NOMO-1 treated with DMSO at 0.1 percent for 48 hours (cell line): ENCODE results near the gene CARD11.
A peak's percentile ranks its signal among the peaks of the same experiment; 100 is the strongest.

Experiments used
- DNase-seq: peaks from one replicate; lab custom pipeline; 2025; ENCODE audit not compliant: unreplicated experiment; lab: John Stamatoyannopoulos, UW

Gene CARD11

GRCh38 chr7:2983586-2983985, 60.1 kb downstream of the CARD11 start:
- DNase-seq: no peak

GRCh38 chr7:2982831-2983230, 60.8 kb downstream of the CARD11 start:
- DNase-seq: no peak

- DNase-seq: no peak
Observed at GRCh38 chr7:2982401-2982800, 61.3 kb downstream of the CARD11 start.

DNA sequence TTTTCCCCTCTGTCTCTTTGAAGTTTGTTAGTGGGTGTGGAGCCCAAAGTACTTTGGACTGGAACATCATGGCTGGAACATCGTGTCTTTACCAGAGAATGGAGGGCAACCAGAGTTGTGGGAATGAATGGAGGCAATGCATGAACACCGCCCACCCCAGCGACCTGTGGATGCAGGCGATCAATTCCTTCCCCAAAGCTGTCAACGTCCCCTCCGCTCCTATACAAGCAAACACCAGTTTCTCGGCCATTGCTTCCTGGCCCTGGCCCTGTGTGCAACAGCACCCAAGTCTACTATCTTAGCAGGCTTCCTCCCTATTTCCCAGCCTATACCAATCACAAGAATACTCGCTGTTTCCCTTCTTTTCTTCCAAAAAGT, 62.6 kb downstream of the CARD11 start:
- no peak for DNase-seq

GRCh38 chr7:2980401-2981102, 63.1 kb downstream of the CARD11 start:
- no peak for DNase-seq

GRCh38 chr7:2979951-2980350, 63.7 kb downstream of the CARD11 start:
- DNase-seq: no peak

DNA sequence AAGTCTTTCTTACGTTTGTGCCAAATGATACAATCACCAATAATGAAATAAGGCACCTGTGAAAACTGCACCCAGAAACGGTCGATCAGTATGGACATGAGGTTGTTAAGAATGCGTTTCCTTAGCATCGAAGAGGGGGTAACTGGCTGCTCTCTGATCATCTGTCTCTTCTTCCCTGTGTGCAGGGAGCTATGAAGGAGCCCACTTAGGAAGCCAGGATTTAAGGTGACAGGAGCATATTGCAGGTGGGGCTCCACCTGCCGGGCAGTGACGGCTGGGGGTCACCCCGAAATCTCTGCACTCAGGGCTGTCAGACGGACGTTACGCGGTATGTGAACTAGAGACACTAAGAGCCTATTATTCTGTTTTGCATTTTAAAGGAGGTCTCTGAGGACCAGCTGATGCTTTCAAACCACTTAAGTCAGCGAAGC, 64.5 kb downstream of the CARD11 start:
- no peak for DNase-seq

GRCh38 chr7:2978408-2978807, 65.3 kb downstream of the CARD11 start:
- peak; percentile 51 for DNase-seq

DNA sequence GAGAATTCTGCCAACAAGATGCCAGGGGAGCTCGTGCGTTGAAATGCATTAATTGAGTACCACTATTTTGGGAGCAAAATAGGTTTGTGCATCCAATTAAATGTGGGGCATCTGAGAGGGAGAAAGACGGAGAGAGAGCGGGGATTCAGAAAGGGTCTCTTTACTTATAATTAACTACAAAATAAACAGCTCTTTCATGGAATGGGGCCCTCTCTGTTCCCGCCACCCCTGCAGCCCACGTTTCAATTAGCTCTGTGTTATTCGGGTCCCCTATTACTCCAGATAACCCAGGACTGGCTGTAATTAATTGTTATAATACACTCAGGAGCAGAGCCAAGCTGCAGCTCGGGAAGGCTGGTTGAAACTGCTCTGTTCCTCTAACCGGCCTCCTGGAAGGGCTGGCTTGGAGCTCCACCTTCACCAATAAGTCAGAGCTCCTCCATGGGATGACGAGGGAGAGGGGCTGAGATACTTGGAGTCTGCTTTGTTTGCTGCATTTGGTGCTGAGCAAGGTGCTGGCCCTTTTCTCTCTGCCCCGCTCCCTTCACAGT, 67.8 kb downstream of the CARD11 start:
- DNase-seq: no peak

DNA sequence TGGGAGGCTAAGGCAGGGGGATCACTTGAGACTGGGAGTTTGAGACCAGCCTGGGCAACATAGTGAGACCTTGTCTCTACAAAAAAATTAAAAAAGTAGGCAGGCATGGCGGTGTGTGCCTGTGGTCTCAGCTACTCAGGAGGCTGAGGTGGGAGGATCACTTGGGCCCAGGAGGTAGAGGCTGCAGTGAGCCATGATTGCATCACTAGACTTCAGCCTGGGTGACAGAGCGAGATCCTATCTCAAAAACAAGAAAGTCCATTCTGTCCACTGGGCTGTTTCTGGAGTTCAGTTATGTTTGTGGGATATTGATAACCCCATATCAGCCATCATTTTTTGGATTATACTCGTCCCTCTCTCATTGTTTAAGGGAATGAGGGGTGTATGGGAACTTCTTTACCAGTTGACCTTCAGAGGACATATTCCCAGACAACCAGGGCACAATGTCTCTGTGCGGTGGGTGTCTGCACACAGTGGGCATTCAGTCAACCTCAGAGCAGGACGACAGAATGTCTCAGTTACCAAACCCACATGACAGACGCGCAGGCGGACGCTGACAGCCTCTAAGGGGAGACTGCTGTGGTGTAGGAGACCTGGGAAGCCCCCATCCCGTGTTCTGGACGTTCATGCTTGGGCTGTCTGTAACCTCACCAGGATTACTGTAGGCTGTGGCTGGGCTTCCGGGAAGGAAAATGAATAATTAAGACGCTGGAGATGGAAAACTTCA, 69.4 kb downstream of the CARD11 start:
- DNase-seq: no peak

GRCh38 chr7:2972835-2973161, 70.9 kb downstream of the CARD11 start:
- DNase-seq: no peak

DNA sequence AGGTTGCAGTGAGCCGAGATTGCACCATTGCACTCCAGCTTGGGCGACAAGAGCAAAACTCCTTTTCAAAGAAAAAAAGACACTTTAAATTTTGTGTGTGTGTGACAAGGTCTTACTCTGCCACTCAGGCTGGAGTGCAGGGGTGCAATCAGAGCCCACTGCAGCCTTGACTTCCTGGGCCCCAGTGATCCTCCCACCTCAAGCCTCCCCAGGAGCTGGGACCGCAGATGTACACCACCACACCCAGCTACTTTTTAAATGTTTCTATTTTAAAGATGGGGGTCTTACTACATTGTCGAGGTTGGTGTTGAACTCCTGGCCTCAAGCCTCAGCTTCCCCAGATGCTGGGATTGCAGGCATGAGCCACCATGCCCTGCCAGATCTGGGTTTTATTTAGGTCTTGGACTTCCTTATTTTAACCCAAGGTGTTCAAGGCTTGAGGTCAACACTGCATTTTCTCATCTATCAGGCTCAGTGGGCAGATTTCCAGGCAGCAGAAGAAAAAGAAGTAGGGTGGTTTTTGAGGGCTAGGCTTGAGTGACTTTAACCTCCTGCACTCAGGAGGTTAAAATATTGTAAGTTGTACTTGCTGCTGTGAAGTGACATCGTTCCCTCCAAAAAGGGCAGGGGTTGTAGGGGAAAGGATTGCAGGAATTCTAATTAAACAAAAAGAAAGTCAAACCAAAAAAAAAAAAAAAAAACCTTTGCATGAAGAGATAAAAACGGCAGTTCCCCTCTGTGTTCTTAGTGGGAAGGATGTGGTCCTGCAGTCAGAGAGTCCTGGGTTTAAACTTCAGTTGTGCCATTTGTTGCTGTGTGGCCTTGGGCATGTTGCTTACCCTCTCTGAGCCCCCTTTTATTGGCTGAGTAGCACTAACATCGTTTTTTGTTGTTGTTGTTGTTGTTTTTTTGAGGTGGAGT, 71.5 kb downstream of the CARD11 start:
- peak; percentile 6 for DNase-seq

- no peak for DNase-seq
Observed at GRCh38 chr7:2970861-2971260, 72.8 kb downstream of the CARD11 start.

- DNase-seq: no peak
Observed at GRCh38 chr7:2970307-2970664, 73.4 kb downstream of the CARD11 start.

DNA sequence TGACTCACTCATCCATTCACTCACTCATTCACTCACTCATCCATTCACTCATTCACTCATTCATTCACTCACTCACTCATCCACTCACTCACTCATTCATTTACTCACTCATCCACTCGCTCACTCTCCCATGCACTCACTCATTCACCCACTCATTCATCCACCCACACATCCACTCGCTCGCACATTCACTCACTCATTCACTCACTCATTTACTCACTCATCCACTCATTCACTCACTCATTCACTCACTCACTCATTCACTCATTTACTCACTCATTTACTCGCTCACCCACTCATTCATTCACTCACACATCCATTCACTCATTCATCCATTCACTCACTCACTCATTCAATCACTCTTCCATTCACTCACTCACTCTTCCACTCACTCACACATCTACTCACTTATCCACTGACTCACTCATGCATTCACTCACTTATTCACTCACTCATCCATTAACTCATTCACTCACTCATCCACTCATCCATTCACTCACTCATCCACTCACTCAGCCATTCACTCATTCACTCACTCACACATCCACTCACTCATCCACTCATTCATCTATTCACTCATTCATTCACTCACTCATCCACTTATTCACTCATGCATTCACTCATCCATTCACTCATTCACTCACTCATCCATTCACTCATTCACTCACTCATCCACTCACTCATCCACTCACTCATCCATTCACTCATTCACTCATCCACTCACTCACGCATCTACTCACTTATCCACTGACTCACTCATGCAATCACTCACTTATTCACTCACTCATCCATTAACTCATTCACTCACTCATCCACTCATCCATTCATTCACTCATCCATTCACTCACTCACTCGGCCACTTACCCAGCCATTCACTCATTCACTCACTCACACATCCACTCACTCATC, 74.0 kb downstream of the CARD11 start:
- no peak for DNase-seq

DNA sequence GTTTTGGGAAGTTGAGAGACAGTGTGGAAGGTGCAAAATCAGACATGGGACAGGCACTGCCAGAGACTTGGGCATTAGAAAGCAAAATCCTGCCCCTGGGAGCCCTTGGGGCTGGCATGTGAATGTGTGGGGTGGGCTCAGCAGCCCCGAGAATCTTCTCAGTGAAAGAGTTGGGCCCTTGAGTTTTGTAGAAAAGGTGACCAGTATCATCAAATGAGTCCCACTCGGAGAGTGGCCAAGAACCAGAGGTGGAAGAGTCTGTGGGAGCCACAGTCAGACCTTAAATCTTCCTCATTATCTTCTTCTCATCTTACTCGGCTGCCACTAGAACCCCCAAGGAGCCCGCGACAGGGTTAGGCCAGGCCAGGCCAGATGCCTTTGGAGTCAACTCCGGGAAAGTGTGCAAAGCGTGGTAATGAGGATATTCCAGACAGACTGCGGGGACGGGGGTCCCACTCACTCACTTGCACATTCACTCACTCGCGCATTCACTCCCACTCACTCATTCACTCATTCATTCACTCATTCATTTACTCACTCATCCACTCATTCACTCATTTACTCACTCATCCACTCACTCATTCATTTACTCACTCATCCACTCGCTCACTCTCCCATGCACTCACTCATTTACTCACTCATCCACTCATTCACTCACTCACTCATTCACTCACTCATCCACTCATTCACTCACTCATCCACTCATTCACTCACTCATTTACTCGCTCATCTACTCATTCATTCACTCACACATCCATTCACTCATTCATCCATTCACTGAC, 74.9 kb downstream of the CARD11 start:
- DNase-seq: no peak

GRCh38 chr7:2968176-2968575, 75.5 kb downstream of the CARD11 start:
- DNase-seq: no peak

DNA sequence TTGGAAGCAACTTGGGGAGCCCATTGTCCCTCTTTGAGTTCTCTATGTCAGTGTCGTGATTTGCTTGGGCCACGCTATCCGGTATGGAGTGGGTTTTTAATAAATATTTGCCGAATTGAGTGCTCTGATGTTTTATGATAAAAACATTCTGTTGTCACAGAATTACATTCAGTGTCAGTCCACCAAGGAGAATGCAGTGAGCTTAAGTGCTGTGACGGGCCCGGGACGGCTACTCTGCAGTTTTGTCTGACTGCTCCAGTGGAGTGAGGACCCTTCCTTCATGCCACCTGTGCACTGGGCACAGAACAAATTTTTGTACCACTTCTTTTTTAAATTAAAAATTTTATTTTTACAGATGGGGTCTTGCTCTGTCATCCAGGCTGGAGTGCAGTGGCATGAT, 76.0 kb downstream of the CARD11 start:
- no peak for DNase-seq

DNA sequence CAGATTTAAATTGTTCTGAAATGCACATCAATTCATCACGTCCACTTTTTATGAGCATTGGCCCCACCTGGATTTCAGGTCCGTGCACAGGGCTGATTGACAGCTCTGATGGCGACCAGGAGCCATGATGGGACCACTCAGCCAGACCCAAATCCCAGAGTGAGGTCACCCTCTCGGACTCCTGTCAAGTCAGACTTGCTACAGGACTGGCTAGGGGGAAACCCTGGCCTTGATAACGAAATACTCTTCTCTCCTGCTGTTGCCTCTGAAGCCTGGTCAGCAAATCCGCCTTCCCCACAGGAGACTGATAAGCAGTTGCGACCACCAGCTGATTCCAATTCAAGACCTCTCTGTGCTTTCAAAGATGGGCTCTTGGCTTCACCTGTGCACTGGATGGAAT, 76.4 kb downstream of the CARD11 start:
- DNase-seq: no peak
